Panc1 (cell line): ENCODE measurements around the gene KCNRG.

Experiments used
- POLR2AphosphoS5 ChIP-seq: IDR thresholded peaks from 2 replicates; pipeline ENCODE4 v1.6.1; 2012; ENCODE audit warnings: mild to moderate bottlenecking, low read depth, low read length, moderate library complexity
- TF ChIP-seq, protein P1 (sequence below): fragments of 450-650 bp; IDR thresholded peaks from 2 replicates; pipeline ENCODE4 v1.5.1; 2017; ENCODE audit warnings: mild to moderate bottlenecking

DNA sequence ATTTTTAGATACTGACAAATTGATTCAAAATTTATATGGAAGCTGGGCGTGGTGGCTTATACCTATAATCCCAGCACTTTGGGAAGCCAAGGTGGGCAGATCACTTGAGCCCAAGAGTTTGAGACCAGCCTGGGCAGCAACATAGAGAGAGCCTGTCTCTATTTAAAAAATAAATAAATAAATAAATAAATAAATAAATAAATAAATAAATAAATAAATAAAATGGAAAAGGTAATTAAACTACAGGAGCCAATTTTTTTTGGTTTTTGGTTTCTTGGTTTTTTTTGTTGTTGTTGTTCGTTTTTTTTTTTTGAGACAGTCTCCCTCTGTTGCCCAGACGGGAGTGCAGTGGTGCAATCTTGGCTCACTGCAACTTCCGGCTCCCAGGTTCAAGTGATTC lies 47.8 kb upstream of the KCNRG start:
- TF ChIP-seq, protein P1, sequence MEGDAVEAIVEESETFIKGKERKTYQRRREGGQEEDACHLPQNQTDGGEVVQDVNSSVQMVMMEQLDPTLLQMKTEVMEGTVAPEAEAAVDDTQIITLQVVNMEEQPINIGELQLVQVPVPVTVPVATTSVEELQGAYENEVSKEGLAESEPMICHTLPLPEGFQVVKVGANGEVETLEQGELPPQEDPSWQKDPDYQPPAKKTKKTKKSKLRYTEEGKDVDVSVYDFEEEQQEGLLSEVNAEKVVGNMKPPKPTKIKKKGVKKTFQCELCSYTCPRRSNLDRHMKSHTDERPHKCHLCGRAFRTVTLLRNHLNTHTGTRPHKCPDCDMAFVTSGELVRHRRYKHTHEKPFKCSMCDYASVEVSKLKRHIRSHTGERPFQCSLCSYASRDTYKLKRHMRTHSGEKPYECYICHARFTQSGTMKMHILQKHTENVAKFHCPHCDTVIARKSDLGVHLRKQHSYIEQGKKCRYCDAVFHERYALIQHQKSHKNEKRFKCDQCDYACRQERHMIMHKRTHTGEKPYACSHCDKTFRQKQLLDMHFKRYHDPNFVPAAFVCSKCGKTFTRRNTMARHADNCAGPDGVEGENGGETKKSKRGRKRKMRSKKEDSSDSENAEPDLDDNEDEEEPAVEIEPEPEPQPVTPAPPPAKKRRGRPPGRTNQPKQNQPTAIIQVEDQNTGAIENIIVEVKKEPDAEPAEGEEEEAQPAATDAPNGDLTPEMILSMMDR, result no peak
- no peak for TF ChIP-seq POLR2AphosphoS5
